Endothelial cell of umbilical vein (primary cell): Measurements from ENCODE around the gene ETV3L. TPM values are rescaled to one million over a fixed set of nuclear protein-coding genes. Genes with fewer than 3 reads are reported as not detected.

ENCODE experiments used
- BruUV-seq: library from RNA; stranded (reverse); fragments of 400-500 nt; replicated peaks from 2 replicates; lab custom pipeline; 2021; lab: Mats Ljungman, UMichigan
- CTCF ChIA-PET: fragments of 300-600, 350-600 bp; sonication (Branson Sonifier 250); formaldehyde crosslinking; loops from one replicate; lab custom pipeline; 2021; ENCODE audit warnings: antibody characterized with exemption, inconsistent platforms; lab: Charles Lee
- POLR2A ChIA-PET: fragments of 300-600, 350-600 bp; sonication (Branson Sonifier 250); formaldehyde crosslinking; loops from one replicate; lab custom pipeline; 2021; ENCODE audit warnings: antibody characterized with exemption, inconsistent platforms; lab: Charles Lee
- DNase-seq: peaks from one replicate; pipeline ENCODE4 v3.0.0-alpha.2; 2011; ENCODE audit warnings: low read depth, low spot score
- FAIRE-seq: peaks from 2 replicates; lab custom pipeline; 2011; peaks lifted over from hg19 to GRCh38; lab: Jason Lieb, UNC
- H2AFZ ChIP-seq: 2 replicates; pipeline ENCODE4 v1.6.0; 2012; ENCODE audit warnings: low read depth, low read length, control low read depth, inconsistent platforms
- H3K27ac ChIP-seq: 2 replicates; pipeline ENCODE4 v1.5.1; 2011; ENCODE audit warnings: low read depth, mild to moderate bottlenecking, control low read depth, low read length, moderate library complexity; ENCODE audit not compliant: insufficient read depth
- H3K27me3 ChIP-seq, 2 experiments: 2 replicates each; pipeline versions ENCODE4 v1.6.0 to v1.6.1; 2011; ENCODE audit warnings: low read length in 2 of 2, mixed read lengths in 1 of 2; ENCODE audit not compliant: control insufficient read depth in 2 of 2, insufficient read depth in 2 of 2
- H3K36me3 ChIP-seq, 2 experiments: 2 replicates in 1 of 2; 3 replicates in 1 of 2; pipeline ENCODE4 v1.5.1; 2011; ENCODE audit warnings: low read length in 2 of 2, mild to moderate bottlenecking in 1 of 2, moderate library complexity in 1 of 2; ENCODE audit not compliant: control insufficient read depth in 2 of 2, insufficient read depth in 2 of 2; ENCODE audit errors: extremely low read depth in 1 of 2
- H3K4me1 ChIP-seq: 3 replicates; pipeline ENCODE4 v1.5.1; 2011; ENCODE audit warnings: mild to moderate bottlenecking, low read length; ENCODE audit not compliant: control insufficient read depth, insufficient read depth; ENCODE audit errors: extremely low read depth
- H3K4me2 ChIP-seq: 2 replicates; pipeline ENCODE4 v1.6.1; 2011; ENCODE audit warnings: low read length, control low read depth, mixed read lengths; ENCODE audit not compliant: insufficient read depth
- H3K4me3 ChIP-seq, 3 experiments: fragments of 200-600 bp in 1 of 3; sonication (generic), shearing (Covaris generic) in 1 of 3; replicated peaks in 1 of 3; 2 replicates each; pipeline ENCODE4 v1.5.1; 2011 to 2016; ENCODE audit warnings: control low read depth in 3 of 3, low read length in 3 of 3, mild to moderate bottlenecking in 2 of 3, inconsistent platforms in 1 of 3, low read depth in 1 of 3, moderate library complexity in 1 of 3; ENCODE audit not compliant: insufficient read depth in 1 of 3
- H3K79me2 ChIP-seq: 2 replicates; pipeline ENCODE4 v1.6.0; 2012; ENCODE audit warnings: low read length, inconsistent platforms; ENCODE audit not compliant: control insufficient read depth, insufficient read depth
- H3K9ac ChIP-seq: replicated peaks from 2 replicates; pipeline ENCODE3; 2011; ENCODE audit warnings: low read length, control low read depth; ENCODE audit not compliant: insufficient read depth; ENCODE audit errors: extremely low read depth
- H3K9me1 ChIP-seq: replicated peaks from 3 replicates; pipeline ENCODE4 v1.6.0; 2011; ENCODE audit warnings: mild to moderate bottlenecking, low read length; ENCODE audit not compliant: control insufficient read depth, insufficient read depth; ENCODE audit errors: extremely low read depth
- H3K9me3 ChIP-seq: replicated peaks from 2 replicates; pipeline ENCODE4 v1.5.1; 2012; ENCODE audit warnings: low read length, inconsistent platforms; ENCODE audit not compliant: control insufficient read depth, insufficient read depth
- H4K20me1 ChIP-seq: replicated peaks from 2 replicates; pipeline ENCODE3; 2011; ENCODE audit warnings: mild to moderate bottlenecking, low read length; ENCODE audit not compliant: control insufficient read depth, insufficient read depth; ENCODE audit errors: extremely low read depth
- EZH2 ChIP-seq: IDR thresholded peaks from 2 replicates; pipeline ENCODE4 v1.6.1; 2012; ENCODE audit warnings: borderline replicate concordance, low read depth, mild to moderate bottlenecking, moderate library complexity, low read length, inconsistent platforms; ENCODE audit not compliant: severe bottlenecking
- FOS ChIP-seq: IDR thresholded peaks from 2 replicates; pipeline ENCODE4 v1.6.1; 2011; ENCODE audit warnings: mild to moderate bottlenecking, low read length, moderate library complexity, borderline replicate concordance; ENCODE audit not compliant: insufficient read depth
- GATA2 ChIP-seq: IDR thresholded peaks from 2 replicates; pipeline ENCODE4 v1.7.0; 2011; ENCODE audit warnings: low read depth, mild to moderate bottlenecking, moderate library complexity, mixed read lengths, low read length; ENCODE audit not compliant: insufficient read length, insufficient read depth
- JUN ChIP-seq: IDR thresholded peaks from 2 replicates; pipeline ENCODE4 v1.6.1; 2011; ENCODE audit warnings: borderline replicate concordance, low read depth; ENCODE audit not compliant: insufficient read length, insufficient read depth
- MYC ChIP-seq: IDR thresholded peaks from one replicate; pipeline ENCODE4 v1.6.1; 2011; ENCODE audit warnings: mild to moderate bottlenecking, low read depth, low read length
- POLR2A ChIP-seq: IDR thresholded peaks from 2 replicates; pipeline ENCODE4 v1.6.1; 2012; ENCODE audit warnings: low read depth, mild to moderate bottlenecking, control low read depth, low read length
- POLR2AphosphoS5 ChIP-seq: IDR thresholded peaks from 2 replicates; pipeline ENCODE4 v1.6.1; 2012; ENCODE audit warnings: low read depth, mild to moderate bottlenecking, control low read depth, low read length, moderate library complexity; ENCODE audit not compliant: insufficient read depth
- dilution Hi-C: fragments of 300-500 bp; cut with MboI; formaldehyde crosslinking; loops from one replicate; pipeline ENCODE4 v1.15.0; 2019; ENCODE audit warnings: low sequenced_read_pairs; ENCODE audit not compliant: extremely low pct_ligation_motif_present
- intact Hi-C: fragments of 100-400 bp; cut with micrococcal nuclease; formaldehyde crosslinking; loops from one replicate; pipeline ENCODE4 v1.10.0; 2022
- polyA plus RNA-seq, 4 experiments: library from polyadenylated mRNA; depleted of rRNA in 3 of 4; stranded (reverse) in 3 of 4; unstranded in 1 of 4; fragments of >200 nt; gene quantifications; 2 replicates each; pipeline versions ENCODE4 v1.2.1 to v1.2.3, GENCODE V29; 2011 to 2012; ENCODE audit warnings: missing spikeins in 1 of 4
- total RNA-seq: library from RNA; stranded (reverse); gene quantifications from 2 replicates; pipeline ENCODE4 v1.2.3, GENCODE V29; 2021
- TF ChIP-seq, protein P1 (sequence below): IDR thresholded peaks from 2 replicates; pipeline ENCODE4 v1.6.1; 2011; ENCODE audit not compliant: insufficient read depth, insufficient read length
- TF ChIP-seq, protein P2 (sequence below), 2 donors: IDR thresholded peaks; 1 replicate in 1 of 2; 2 replicates in 1 of 2; pipeline ENCODE4 v1.5.1; 2011; ENCODE audit warnings: low read length in 2 of 2, mild to moderate bottlenecking in 2 of 2, moderate library complexity in 2 of 2, control low read depth in 1 of 2, inconsistent platforms in 1 of 2, low read depth in 1 of 2; ENCODE audit not compliant: insufficient read depth in 1 of 2; ENCODE audit errors: extremely low read depth in 1 of 2

Gene ETV3L
- total and polyA plus RNA-seq, 2 donors (not counting 3 experiments of a cell fraction or from before 2014, with no cell fraction given) = not detected

DNA sequence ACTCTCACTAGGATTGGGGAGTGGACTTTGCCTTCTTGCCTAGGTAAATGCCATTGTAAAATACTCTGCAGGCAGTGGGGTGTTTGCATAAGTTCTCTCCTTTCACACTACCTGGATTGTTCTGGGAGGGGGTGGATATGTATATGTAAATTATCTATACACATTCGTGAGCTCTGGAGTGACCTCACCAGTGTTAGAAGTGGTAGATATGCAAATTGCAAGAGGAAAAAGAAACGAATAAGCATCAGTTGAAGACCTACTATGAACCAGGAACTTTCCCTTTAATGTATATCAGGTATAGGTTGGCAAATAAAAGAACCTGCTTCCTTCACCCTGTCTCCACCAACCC, 52.6 kb downstream of the ETV3L start:
- POLR2A ChIA-PET = no interaction called here
- CTCF ChIA-PET = no interaction called here
- TF ChIP-seq POLR2AphosphoS5 = no peak
- no peak for TF ChIP-seq GATA2
- no peak for TF ChIP-seq MYC
- TF ChIP-seq, protein P1, sequence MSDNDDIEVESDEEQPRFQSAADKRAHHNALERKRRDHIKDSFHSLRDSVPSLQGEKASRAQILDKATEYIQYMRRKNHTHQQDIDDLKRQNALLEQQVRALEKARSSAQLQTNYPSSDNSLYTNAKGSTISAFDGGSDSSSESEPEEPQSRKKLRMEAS = no peak
- TF ChIP-seq EZH2 = no peak
- no peak for TF ChIP-seq JUN
- TF ChIP-seq POLR2A = no peak
- no peak for TF ChIP-seq FOS
- TF ChIP-seq, protein P2, sequence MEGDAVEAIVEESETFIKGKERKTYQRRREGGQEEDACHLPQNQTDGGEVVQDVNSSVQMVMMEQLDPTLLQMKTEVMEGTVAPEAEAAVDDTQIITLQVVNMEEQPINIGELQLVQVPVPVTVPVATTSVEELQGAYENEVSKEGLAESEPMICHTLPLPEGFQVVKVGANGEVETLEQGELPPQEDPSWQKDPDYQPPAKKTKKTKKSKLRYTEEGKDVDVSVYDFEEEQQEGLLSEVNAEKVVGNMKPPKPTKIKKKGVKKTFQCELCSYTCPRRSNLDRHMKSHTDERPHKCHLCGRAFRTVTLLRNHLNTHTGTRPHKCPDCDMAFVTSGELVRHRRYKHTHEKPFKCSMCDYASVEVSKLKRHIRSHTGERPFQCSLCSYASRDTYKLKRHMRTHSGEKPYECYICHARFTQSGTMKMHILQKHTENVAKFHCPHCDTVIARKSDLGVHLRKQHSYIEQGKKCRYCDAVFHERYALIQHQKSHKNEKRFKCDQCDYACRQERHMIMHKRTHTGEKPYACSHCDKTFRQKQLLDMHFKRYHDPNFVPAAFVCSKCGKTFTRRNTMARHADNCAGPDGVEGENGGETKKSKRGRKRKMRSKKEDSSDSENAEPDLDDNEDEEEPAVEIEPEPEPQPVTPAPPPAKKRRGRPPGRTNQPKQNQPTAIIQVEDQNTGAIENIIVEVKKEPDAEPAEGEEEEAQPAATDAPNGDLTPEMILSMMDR (IDR thresholded peaks at IDR 0.05; ENCODE audit: extremely low read depth in 1 of 2, insufficient read depth in 1 of 2, low read depth in 1 of 2, low read length in 2 of 2) = no peak

More for the DNA sequence above, 52.6 kb downstream of the ETV3L start:
- BruUV-seq = no TSS peak
- DNase-seq = no peak
- intact Hi-C loops = no loop called here
- no peaks in the 10 kb centered on the region for H3K36me3 ChIP-seq
- H3K79me2 ChIP-seq = peaks cover 25% of the 10 kb centered on the region
- no peak overlapping the region for H2AFZ ChIP-seq
- H3K4me1 ChIP-seq = peaks cover 20% of the 10 kb centered on the region
- H4K20me1 ChIP-seq = no peaks in the 10 kb centered on the region
- H3K4me2 ChIP-seq = no peak overlapping the region
- H3K9me1 ChIP-seq = no peaks in the 10 kb centered on the region
- dilution Hi-C loops = no loop called here
- H3K27ac ChIP-seq = no peak overlapping the region
- no peak overlapping the region for H3K4me3 ChIP-seq
- H3K9me3 ChIP-seq = no peaks in the 10 kb centered on the region
- no peak for FAIRE-seq
- H3K27me3 ChIP-seq = peaks cover 17% of the 10 kb centered on the region in 2 experiments
- no peak overlapping the region for H3K9ac ChIP-seq
